ENCODE data around the gene SEC14L5.

The SEC14L5 gene

GRCh38 chr16:4979164-4979563 is 21.0 kb downstream of the SEC14L5 start:
- TF ChIP-seq, protein P1, sequence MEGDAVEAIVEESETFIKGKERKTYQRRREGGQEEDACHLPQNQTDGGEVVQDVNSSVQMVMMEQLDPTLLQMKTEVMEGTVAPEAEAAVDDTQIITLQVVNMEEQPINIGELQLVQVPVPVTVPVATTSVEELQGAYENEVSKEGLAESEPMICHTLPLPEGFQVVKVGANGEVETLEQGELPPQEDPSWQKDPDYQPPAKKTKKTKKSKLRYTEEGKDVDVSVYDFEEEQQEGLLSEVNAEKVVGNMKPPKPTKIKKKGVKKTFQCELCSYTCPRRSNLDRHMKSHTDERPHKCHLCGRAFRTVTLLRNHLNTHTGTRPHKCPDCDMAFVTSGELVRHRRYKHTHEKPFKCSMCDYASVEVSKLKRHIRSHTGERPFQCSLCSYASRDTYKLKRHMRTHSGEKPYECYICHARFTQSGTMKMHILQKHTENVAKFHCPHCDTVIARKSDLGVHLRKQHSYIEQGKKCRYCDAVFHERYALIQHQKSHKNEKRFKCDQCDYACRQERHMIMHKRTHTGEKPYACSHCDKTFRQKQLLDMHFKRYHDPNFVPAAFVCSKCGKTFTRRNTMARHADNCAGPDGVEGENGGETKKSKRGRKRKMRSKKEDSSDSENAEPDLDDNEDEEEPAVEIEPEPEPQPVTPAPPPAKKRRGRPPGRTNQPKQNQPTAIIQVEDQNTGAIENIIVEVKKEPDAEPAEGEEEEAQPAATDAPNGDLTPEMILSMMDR (IDR thresholded peaks at IDR 0.05; ENCODE audit: insufficient read depth, low read depth, low read length, missing control alignments), result no peak
- DNase-seq (ENCODE audit: low read depth), result no peak
- H3K4me3 ChIP-seq (ENCODE audit: low read depth, low read length), result no peak overlapping the region

GRCh38 chr16:4979736-4980660 is 21.9 kb downstream of the SEC14L5 start:
- DNase-seq (ENCODE audit: low read depth), result no peak
- TF ChIP-seq, protein P1 (IDR thresholded peaks at IDR 0.05; ENCODE audit: insufficient read depth, low read depth, low read length, missing control alignments), result no peak

DNA sequence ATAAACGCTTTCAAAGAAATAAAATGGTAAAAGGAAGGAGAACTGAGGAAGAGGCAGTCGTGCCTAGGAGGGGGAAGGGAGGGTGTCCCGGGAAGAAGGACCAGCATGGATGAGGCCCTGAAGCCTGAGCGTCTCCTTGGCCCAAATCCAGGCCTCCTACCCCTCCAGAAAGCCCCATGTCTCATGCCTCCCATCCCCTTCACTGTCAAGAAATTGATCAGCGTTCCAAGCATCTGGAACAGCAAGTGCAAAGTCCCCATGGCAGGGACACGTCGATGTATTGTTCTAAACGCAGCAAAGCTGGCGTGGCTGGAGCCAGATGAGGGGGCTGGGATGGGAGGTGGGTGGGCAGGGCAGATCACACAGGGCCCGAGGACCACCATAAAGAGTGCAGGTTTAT is 22.6 kb downstream of the SEC14L5 start:
- H3K4me3 ChIP-seq (ENCODE audit: low read depth, low read length), result no peak overlapping the region
- TF ChIP-seq, protein P1 (IDR thresholded peaks at IDR 0.05; ENCODE audit: insufficient read depth, low read depth, low read length, missing control alignments), result no peak
- no peak for DNase-seq (ENCODE audit: low read depth)

More at GRCh38 chr16:4979736-4980660, 21.9 kb downstream of the SEC14L5 start:
- no peak overlapping the region for H3K4me3 ChIP-seq (ENCODE audit: low read depth, low read length)

GRCh38 chr16:4981473-4981872 is 23.3 kb downstream of the SEC14L5 start:
- TF ChIP-seq, protein P1 (IDR thresholded peaks at IDR 0.05; ENCODE audit: insufficient read depth, low read depth, low read length, missing control alignments), result no peak
- DNase-seq (ENCODE audit: low read depth), result no peak

DNA sequence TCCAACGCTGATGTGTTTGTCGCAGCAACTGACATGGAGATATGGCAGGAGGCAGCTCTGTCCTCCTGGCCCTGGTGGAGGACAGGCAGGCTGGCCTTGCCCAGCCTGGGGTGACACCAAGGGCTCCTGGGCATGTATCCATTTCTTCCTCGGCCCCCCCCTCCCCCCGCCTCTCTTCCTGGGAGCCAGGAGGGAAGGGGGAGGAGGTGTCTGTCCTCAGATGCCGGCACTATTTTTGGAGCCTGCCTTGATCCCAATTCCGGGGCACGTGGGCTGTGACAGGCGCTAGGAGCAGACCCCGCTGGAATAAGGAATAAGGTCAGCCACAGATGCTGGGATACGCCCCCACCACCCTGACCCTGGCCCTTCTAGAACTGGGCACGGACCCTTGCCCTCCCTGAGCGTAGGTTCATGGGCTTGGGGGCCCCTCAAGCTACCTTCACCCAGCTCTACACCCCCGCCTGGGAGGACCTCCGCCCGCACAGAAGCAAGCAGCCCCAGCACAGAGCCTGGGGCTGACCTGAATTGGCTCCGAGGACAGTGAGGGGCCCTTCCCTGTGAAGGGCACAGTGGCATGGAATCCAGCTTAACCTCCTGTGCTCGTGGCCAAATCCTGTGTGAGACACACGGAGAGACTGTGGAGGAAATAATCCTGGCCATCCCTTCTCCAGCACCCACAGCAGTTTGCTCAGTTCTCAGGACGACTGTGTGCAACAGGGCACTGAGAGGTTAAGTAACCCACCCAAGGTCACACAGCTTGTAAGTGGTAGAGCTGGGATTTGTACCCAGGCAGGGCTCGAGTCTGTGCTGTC is 24.1 kb downstream of the SEC14L5 start:
- no peak for DNase-seq (ENCODE audit: low read depth)
- TF ChIP-seq, protein P1 (IDR thresholded peaks at IDR 0.05; ENCODE audit: insufficient read depth, low read depth, low read length, missing control alignments), result no peak
- no peak overlapping the region for H3K4me3 ChIP-seq (ENCODE audit: low read depth, low read length)

More at GRCh38 chr16:4981473-4981872, 23.3 kb downstream of the SEC14L5 start:
- no peak overlapping the region for H3K4me3 ChIP-seq (ENCODE audit: low read depth, low read length)

GRCh38 chr16:4984174-4984990 is 26.3 kb downstream of the SEC14L5 start:
- no peak overlapping the region for H3K4me3 ChIP-seq (ENCODE audit: low read depth, low read length)
- TF ChIP-seq, protein P1 (IDR thresholded peaks at IDR 0.05; ENCODE audit: insufficient read depth, low read depth, low read length, missing control alignments), result no peak
- DNase-seq (ENCODE audit: low read depth), result no peak

All from GM12865 (cell line).